Fibroblast of pulmonary artery (primary cell): ENCODE results near the gene COQ10A.
A peak's percentile ranks its signal among the peaks of the same experiment; 100 is the strongest.

Experiments
- DNase-seq: peaks from one replicate; pipeline ENCODE4 v3.0.0-alpha.2; 2010; ENCODE audit warnings: low read depth
- H3K4me3 ChIP-seq: replicated peaks from 2 replicates; pipeline ENCODE4 v1.5.1; 2011; ENCODE audit warnings: low read depth, mild to moderate bottlenecking, control low read depth, low read length, moderate library complexity
- CTCF ChIP-seq: IDR thresholded peaks from 2 replicates; pipeline ENCODE4 v1.5.1; 2011; ENCODE audit warnings: mild to moderate bottlenecking, control low read depth, low read length, inconsistent platforms; ENCODE audit errors: missing control alignments

Gene COQ10A

GRCh38 chr12:56288705-56289387 lies 22.1 kb downstream of the COQ10A start:
- no peak overlapping the region for H3K4me3 ChIP-seq
- no peak for DNase-seq
- TF ChIP-seq CTCF, result no peak

- no peak overlapping the region for H3K4me3 ChIP-seq
- DNase-seq, result no peak
- no peak for TF ChIP-seq CTCF
Measured at GRCh38 chr12:56293795-56294194, 27.1 kb downstream of the COQ10A start.

GRCh38 chr12:56296295-56296694 lies 29.6 kb downstream of the COQ10A start:
- no peak for DNase-seq

GRCh38 chr12:56297400-56297799 lies 30.7 kb downstream of the COQ10A start:
- TF ChIP-seq CTCF, result no peak
- H3K4me3 ChIP-seq, result no peak overlapping the region
- DNase-seq, result no peak

More at GRCh38 chr12:56296295-56296694, 29.6 kb downstream of the COQ10A start:
- no peak for TF ChIP-seq CTCF
- no peak overlapping the region for H3K4me3 ChIP-seq

- no peak for TF ChIP-seq CTCF
- H3K4me3 ChIP-seq, result peak overlapping the region; percentile 95
- DNase-seq, result no peak
Measured at GRCh38 chr12:56298828-56299227, 32.1 kb downstream of the COQ10A start.

GRCh38 chr12:56299308-56299852 lies 32.6 kb downstream of the COQ10A start:
- no peak for DNase-seq
- peak overlapping the region; percentile 95 for H3K4me3 ChIP-seq
- TF ChIP-seq CTCF, result no peak
